Body of pancreas (tissue), 4 donors: ENCODE measurements around the gene KAZALD1.

Experiments used
- CTCF ChIP-seq, 7 experiments: fragments of 450-650 bp in 4 of 7; fragments of 200-600 bp in 3 of 7; sonication (generic) in 3 of 7; IDR thresholded peaks; one replicate each; pipeline ENCODE4 v1.5.1; 2016 to 2019; ENCODE audit warnings: antibody characterized with exemption in 7 of 7
- POLR2A ChIP-seq, 3 donors: fragments of 450-650 bp; IDR thresholded peaks; one replicate each; pipeline ENCODE4 v1.6.1; 2016; ENCODE audit warnings: antibody characterized with exemption in 3 of 3, mild to moderate bottlenecking in 2 of 3

GRCh38 chr10:101047961-101048892, 13.6 kb upstream of the KAZALD1 start:
- TF ChIP-seq CTCF (IDR thresholded peaks at IDR 0.05), result peak in 1 of 7 experiments; percentile 7
- TF ChIP-seq POLR2A (IDR thresholded peaks at IDR 0.05), result no peak
